ENCODE measurements around the gene ZFP82.

Gene ZFP82

GRCh38 chr19:36371886-36372285 is 46.6 kb downstream of the ZFP82 start:
- no peak for DNase-seq

DNA sequence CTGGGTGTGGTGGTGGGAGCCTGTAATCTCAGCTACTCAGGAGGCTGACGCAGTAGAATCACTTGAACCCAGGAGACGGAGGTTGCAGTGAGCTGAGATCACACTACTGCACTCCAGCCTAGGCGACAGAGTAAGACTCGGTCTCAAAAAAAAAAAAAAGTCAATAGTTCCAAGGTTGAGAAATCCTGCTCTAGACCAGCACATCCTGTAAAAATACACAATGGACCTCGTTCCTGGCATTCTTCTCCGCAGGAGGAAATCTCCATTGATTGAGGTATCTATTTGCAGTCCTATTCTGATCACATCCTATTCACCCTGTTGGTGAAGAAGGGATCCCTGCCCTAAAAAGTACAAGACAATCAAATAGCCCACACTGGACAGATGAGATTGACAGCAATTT is 54.6 kb downstream of the ZFP82 start:
- DNase-seq = no peak
